Esophagus muscularis mucosa (tissue), 4 donors: ENCODE results near the gene SIPA1L3. TPM values are rescaled to one million over a fixed set of nuclear protein-coding genes. Genes with fewer than 3 reads are reported as not detected.

Source experiments
- DNase-seq: peaks from one replicate; pipeline ENCODE4 v3.0.0-alpha.2; 2017; ENCODE audit errors: extremely low spot score
- H3K27ac ChIP-seq, 4 donors: fragments of 200-600 bp; sonication (generic); replicated peaks in 1 of 4; 1 replicate in 3 of 4; 2 replicates in 1 of 4; pipeline ENCODE4 v1.5.1; 2016 to 2019; ENCODE audit warnings: mild to moderate bottlenecking in 1 of 4
- H3K27me3 ChIP-seq, 4 donors: fragments of 200-600 bp; sonication (generic); one replicate each; pipeline versions ENCODE4 v1.5.1 to v1.6.0; 2016 to 2019
- H3K36me3 ChIP-seq, 4 donors: fragments of 200-600 bp; sonication (generic); one replicate each; pipeline ENCODE4 v1.5.1; 2016 to 2019
- H3K4me1 ChIP-seq, 4 donors: fragments of 200-600 bp; sonication (generic); one replicate each; pipeline ENCODE4 v1.5.1; 2016 to 2019
- H3K4me3 ChIP-seq, 4 donors: fragments of 200-600 bp; sonication (generic); 1 replicate in 2 of 4; 2 replicates in 2 of 4; pipeline ENCODE4 v1.5.1; 2016 to 2019; ENCODE audit warnings: mild to moderate bottlenecking in 4 of 4, moderate library complexity in 1 of 4
- H3K9me3 ChIP-seq, 4 donors: fragments of 200-600 bp; sonication (generic); 1 replicate in 3 of 4; 2 replicates in 1 of 4; pipeline ENCODE4 v1.5.1; 2016 to 2019
- CTCF ChIP-seq, 3 experiments: fragments of 200-600 bp in 2 of 3; fragments of 450-650 bp in 1 of 3; sonication (generic) in 2 of 3; IDR thresholded peaks; one replicate each; pipeline ENCODE4 v1.5.1; 2017 to 2019; ENCODE audit warnings: antibody characterized with exemption in 3 of 3, mild to moderate bottlenecking in 2 of 3, moderate library complexity in 1 of 3
- EP300 ChIP-seq: sonication (generic); formaldehyde crosslinking; IDR thresholded peaks from one replicate; pipeline ENCODE4 v1.6.1; 2017; ENCODE audit warnings: antibody characterized with exemption
- POLR2A ChIP-seq: fragments of 450-650 bp; IDR thresholded peaks from one replicate; pipeline ENCODE4 v1.6.1; 2017; ENCODE audit warnings: antibody characterized with exemption, moderate library complexity, mild to moderate bottlenecking, low read depth
- POLR2AphosphoS5 ChIP-seq, 2 donors: sonication (generic); formaldehyde crosslinking; IDR thresholded peaks; one replicate each; pipeline ENCODE4 v1.6.1; 2017; ENCODE audit warnings: antibody characterized with exemption in 2 of 2
- WGBS: methylation state at CpG from one replicate; pipeline ENCODE4 v1.1.5; 2018; 5-methylcytosine and 5-hydroxymethylcytosine counted together
- intact Hi-C: fragments of 100-400 bp; cut with DNase I; formaldehyde crosslinking; loops from one replicate; pipeline ENCODE4 v1.15.1; 2023
- total RNA-seq, 4 donors: library from RNA; depleted of rRNA; stranded (reverse); fragments of >200 nt; gene quantifications; one replicate each; pipeline versions ENCODE4 v1.1.0 to v1.2.1, GENCODE V29; 2016

SIPA1L3 gene
- total RNA-seq, 4 donors from 2014 or later = 10.4 to 17.9 (median 13.2) TPM

DNA sequence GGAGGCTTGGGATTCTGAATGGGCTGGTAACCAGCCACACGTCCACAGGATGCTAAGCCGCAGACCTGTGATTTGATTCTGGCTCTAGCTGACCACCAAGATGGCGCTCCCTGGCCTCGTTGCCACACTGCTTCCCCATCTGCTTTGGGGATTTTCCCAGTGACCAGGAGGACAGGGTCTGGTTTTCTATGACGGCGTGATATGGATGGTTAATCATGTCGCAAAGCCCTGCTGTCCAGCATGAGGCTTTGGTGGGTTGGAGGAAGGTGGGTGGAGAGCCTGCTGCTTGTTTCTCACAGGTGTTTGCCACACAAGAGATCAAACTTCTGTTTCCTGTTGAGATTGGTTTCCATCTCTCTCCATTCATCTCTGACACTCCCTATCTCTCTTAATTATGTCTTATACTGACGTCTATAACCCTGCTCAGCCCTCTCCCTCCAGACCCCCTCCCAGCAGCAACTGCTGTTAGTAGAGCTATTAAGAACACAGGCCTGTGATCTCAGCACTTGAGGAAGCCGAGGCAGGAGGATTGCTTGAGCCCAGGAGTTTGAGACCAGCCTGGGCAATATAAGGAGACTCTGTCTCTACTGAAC is 102.7 kb downstream of the SIPA1L3 start:
- intact Hi-C loops = no loop called here
- WGBS = 97% methylated on average over 9 of the region's 9 CpGs
- TF ChIP-seq EP300 (no peak), CTCF (IDR thresholded peaks at IDR 0.05) (no peak), POLR2A (no peak), POLR2AphosphoS5 (IDR thresholded peaks at IDR 0.05) (no peak)
- Histone ChIP-seq H3K36me3 (no peaks in the 10 kb centered on the region), H3K4me1 (peaks cover 6 to 9% (median 8%) of the 10 kb centered on the region in 4 donors), H3K27me3 (no peaks in the 10 kb centered on the region), H3K4me3 (no peak overlapping the region), H3K27ac (no peak overlapping the region), H3K9me3 (no peaks in the 10 kb centered on the region)
- DNase-seq = no peak

GRCh38 chr19:38011426-38011825 is 104.4 kb downstream of the SIPA1L3 start:
- 85% methylated on average over 3 of the region's 3 CpGs for WGBS
- intact Hi-C loops = no loop called here
- H3K4me3 ChIP-seq = no peak overlapping the region

DNA sequence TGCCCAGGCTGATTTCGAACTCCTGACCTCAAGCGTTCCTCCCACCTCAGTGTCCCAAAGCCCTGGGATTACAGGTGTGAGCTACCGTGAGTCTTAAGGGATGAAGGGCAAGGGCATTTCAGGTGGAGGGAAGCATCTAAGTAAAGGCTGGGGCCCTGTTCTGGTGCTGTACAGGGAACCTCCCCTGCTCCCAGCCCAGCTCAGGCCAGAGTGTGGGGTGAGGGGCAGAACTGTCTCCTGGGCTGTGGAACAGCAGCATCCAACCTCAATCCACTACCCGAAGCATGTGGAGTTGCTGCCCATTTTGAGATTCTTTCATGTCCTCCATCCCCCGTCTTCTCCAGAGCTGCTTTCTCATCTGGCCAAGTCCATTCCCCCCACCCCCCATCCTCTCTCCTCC is 105.3 kb downstream of the SIPA1L3 start:
- Histone ChIP-seq H3K4me3 (no peak overlapping the region), H3K9me3 (no peaks in the 10 kb centered on the region), H3K36me3 (no peaks in the 10 kb centered on the region), H3K4me1 (no peaks in the 10 kb centered on the region), H3K27ac (no peak overlapping the region), H3K27me3 (no peaks in the 10 kb centered on the region)
- no peak for TF ChIP-seq POLR2AphosphoS5 (IDR thresholded peaks at IDR 0.05)
- TF ChIP-seq EP300 = no peak
- TF ChIP-seq POLR2A = no peak
- no peak for TF ChIP-seq CTCF (IDR thresholded peaks at IDR 0.05)
- intact Hi-C loops = no loop called here
- WGBS = 83% methylated on average over 5 of the region's 5 CpGs
- no peak for DNase-seq

More at GRCh38 chr19:38011426-38011825, 104.4 kb downstream of the SIPA1L3 start:
- DNase-seq = no peak
- Histone ChIP-seq H3K4me1 (no peaks in the 10 kb centered on the region), H3K27me3 (no peaks in the 10 kb centered on the region), H3K36me3 (no peaks in the 10 kb centered on the region), H3K9me3 (no peaks in the 10 kb centered on the region), H3K27ac (no peak overlapping the region)
- no peak for TF ChIP-seq POLR2A
- no peak for TF ChIP-seq EP300
- no peak for TF ChIP-seq POLR2AphosphoS5 (IDR thresholded peaks at IDR 0.05)
- no peak for TF ChIP-seq CTCF (IDR thresholded peaks at IDR 0.05)

GRCh38 chr19:38012944-38013343 is 105.9 kb downstream of the SIPA1L3 start:
- Histone ChIP-seq H3K9me3 (no peaks in the 10 kb centered on the region), H3K27ac (no peak overlapping the region), H3K4me1 (no peaks in the 10 kb centered on the region), H3K36me3 (no peaks in the 10 kb centered on the region), H3K4me3 (no peak overlapping the region), H3K27me3 (no peaks in the 10 kb centered on the region)
- WGBS = 77% methylated on average over 5 of the region's 5 CpGs
- TF ChIP-seq CTCF (IDR thresholded peaks at IDR 0.05) = no peak
- no peak for TF ChIP-seq EP300
- TF ChIP-seq POLR2AphosphoS5 (IDR thresholded peaks at IDR 0.05) = no peak
- no peak for TF ChIP-seq POLR2A
- DNase-seq = no peak
- intact Hi-C loops = no loop called here

DNA sequence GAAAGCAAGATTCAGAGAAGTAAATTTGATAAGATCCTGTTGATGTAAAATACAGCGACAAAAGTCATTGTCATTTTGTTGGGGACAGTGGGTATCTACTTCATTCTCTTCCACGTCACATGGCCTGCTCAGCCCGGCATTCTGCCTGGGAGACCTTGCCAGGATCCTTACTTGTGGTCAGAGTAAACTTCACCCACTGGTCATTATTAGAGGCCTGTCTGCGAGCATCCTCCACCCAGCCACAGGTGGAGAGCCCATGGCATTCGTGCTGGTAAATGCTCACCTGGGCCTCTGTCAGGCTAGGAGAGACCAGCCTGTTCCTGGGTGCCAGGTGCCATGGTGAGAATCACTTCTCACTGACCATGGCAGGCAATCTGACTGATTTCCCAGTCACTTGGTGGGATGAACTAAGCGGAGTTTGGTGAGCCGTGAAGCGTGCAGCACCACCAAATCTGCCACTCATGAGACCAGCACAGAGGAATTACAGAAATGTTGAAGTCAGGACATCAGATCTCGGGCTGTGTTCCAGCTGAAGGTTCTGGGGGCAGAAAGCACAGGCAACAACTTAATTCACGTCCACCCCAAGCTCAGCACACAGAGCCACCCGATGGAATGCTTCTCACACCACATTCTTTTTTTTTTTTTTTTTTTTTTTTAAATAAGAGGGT is 107.0 kb downstream of the SIPA1L3 start:
- Histone ChIP-seq H3K4me3 (no peak overlapping the region), H3K27me3 (no peaks in the 10 kb centered on the region), H3K27ac (no peak overlapping the region), H3K4me1 (no peaks in the 10 kb centered on the region), H3K36me3 (no peaks in the 10 kb centered on the region), H3K9me3 (no peaks in the 10 kb centered on the region)
- intact Hi-C loops = no loop called here
- no peak for TF ChIP-seq POLR2A
- TF ChIP-seq CTCF (IDR thresholded peaks at IDR 0.05) = no peak
- no peak for TF ChIP-seq POLR2AphosphoS5 (IDR thresholded peaks at IDR 0.05)
- TF ChIP-seq EP300 = no peak
- WGBS = 93% methylated on average over 8 of the region's 11 CpGs
- no peak for DNase-seq
